Aorta (tissue), 5 donors: Measurements from ENCODE around the gene NPIPB9. TPM values are rescaled to one million over a fixed set of nuclear protein-coding genes. Genes with fewer than 3 reads are reported as not detected.
"Not testable (repeated sequence)": the region's sequence is repeated elsewhere in the genome, so short reads cannot be mapped to it uniquely, and the experiment has no call there.

Source experiments
- ATAC-seq: fragments of 200-7000 bp; cut with Tn5 transposase; one replicate; pipeline ENCODE4 v1.9.1; 2022; ENCODE audit warnings: moderate library complexity; ENCODE audit not compliant: low FRiP score
- DNase-seq, 2 donors: peaks; one replicate each; pipeline ENCODE4 v3.0.0-alpha.2; 2020
- H3K27ac ChIP-seq, 2 donors: one replicate each; pipeline ENCODE4 v1.5.1; 2013; ENCODE audit warnings: low read length in 2 of 2, mild to moderate bottlenecking in 2 of 2, moderate library complexity in 2 of 2, control low read depth in 1 of 2, inconsistent platforms in 1 of 2, low read depth in 1 of 2
- H3K27me3 ChIP-seq, 2 donors: one replicate each; pipeline ENCODE4 v1.6.1; 2013; ENCODE audit warnings: control low read depth in 1 of 2, low read length in 1 of 2, mild to moderate bottlenecking in 1 of 2, moderate library complexity in 1 of 2; ENCODE audit not compliant: insufficient read depth in 2 of 2, control insufficient read depth in 1 of 2
- H3K36me3 ChIP-seq, 2 donors: one replicate each; pipeline ENCODE4 v1.6.1; 2013; ENCODE audit warnings: control low read depth in 1 of 2, low read length in 1 of 2, mild to moderate bottlenecking in 1 of 2; ENCODE audit not compliant: insufficient read depth in 2 of 2, control insufficient read depth in 1 of 2
- H3K4me1 ChIP-seq, 2 donors: one replicate each; pipeline ENCODE4 v1.6.1; 2013; ENCODE audit warnings: low read length in 2 of 2, control low read depth in 1 of 2, mild to moderate bottlenecking in 1 of 2, moderate library complexity in 1 of 2; ENCODE audit not compliant: insufficient read depth in 2 of 2, control insufficient read depth in 1 of 2
- H3K4me3 ChIP-seq, 2 donors: one replicate each; pipeline ENCODE4 v1.5.1; 2013; ENCODE audit warnings: low read length in 2 of 2, control low read depth in 1 of 2, mild to moderate bottlenecking in 1 of 2
- H3K9me3 ChIP-seq: one replicate; pipeline ENCODE4 v1.6.1; 2013; ENCODE audit warnings: mild to moderate bottlenecking, low read length; ENCODE audit not compliant: control insufficient read depth
- WGBS, 2 donors: extraction: QIAGEN DNeasy Blood & Tissue Kit; methylation state at CpG; one replicate each; pipeline ENCODE4 v1.1.7; 2013; 5-methylcytosine and 5-hydroxymethylcytosine counted together
- intact Hi-C, 2 donors: fragments of 100-400 bp; cut with DNase I; formaldehyde crosslinking; loops; one replicate each; pipeline versions ENCODE4 v1.14.2 to v1.15.0; 2022
- long read RNA-seq, 2 donors: library from polyadenylated mRNA; unstranded; transcript quantifications; one replicate each; pipeline ENCODE4 v2.0.0, GENCODE V29; 2020 to 2021
- polyA plus RNA-seq, 2 donors: library from polyadenylated mRNA; stranded (reverse); fragments of 200-250 nt; gene quantifications; one replicate each; pipeline ENCODE4 v1.2.3, GENCODE V29; 2013
- total RNA-seq, 2 donors: library from RNA; stranded (reverse); fragmentation: NEBNext Ultra II Directional; extraction: Animal tissue kit (Norgen Biotek cat#: 25700); gene quantifications; one replicate each; pipeline ENCODE4 v1.2.1, GENCODE V29; 2021
- donor health status: healthy with polysubstance abuse.
- donor health status: Bipolar disorder and iron deficiency.
- donor health status: DM: no; HTN: no; CAD: no.
- donor health status: DM: no; HTN: no; CAD: no.
- donor health status: DM: yes; HTN: yes; CAD: no.

Gene NPIPB9
- total RNA-seq (1 to 10 TPM; 2.8 to 4.1 TPM), polyA plus RNA-seq (under 1 TPM in 1 of 2 donors, not detected in 1; 0.18 TPM)
- long read RNA-seq, donor 1 = 0 reads
- long read RNA-seq, donor 2 = 0 reads

DNA sequence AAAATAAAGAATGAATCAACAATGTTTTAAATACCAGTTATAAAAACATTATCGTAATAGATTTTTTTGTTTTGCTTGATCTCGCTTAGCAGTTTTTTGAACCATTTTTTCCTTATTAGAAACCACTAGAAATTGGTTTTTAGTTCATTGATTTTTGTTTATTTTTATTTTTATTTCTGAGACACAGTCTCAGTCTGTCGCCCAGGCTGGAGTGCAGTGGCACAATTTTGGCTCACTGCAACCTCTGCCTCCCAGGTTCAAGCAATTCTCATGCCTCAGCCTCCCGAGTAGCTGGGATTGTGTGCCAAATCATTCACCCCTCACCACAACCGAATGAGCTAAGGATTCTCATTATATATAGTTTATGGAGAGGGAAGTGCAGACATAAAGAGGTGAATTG, at the start of gene NPIPB9:
TSS of gene NPIPB9 (plus strand) at position 301 of the 400 bp plus-strand sequence.
- H3K27ac ChIP-seq, H3K9me3 ChIP-seq, H3K36me3 ChIP-seq, H3K27me3 ChIP-seq, H3K4me1 ChIP-seq, ATAC-seq, H3K4me3 ChIP-seq, intact Hi-C loops, DNase-seq: not testable (repeated sequence)
- no CpG with 5 or more reads among the region's 5 CpGs for WGBS, 2 donors

DNA sequence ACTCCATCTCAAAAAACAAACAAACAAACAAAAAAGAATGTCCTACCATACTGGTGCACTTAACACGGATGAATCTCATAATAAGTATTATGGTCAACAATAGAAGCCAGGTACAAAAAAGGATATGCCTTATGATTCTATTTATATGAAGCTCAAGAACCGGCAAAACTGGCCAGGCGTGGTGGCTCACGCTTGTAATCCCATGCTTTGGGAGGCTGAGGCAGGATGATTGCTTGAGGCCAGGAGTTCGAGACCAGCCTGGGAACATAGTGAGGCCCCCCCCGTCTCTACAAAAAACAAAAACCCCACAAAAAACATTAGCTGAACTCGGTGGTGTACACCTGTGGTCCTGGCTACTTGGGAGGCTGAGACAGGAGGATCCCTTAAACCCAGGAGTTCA, 47.3 kb upstream of the NPIPB9 start:
- H3K27me3 ChIP-seq, H3K4me1 ChIP-seq, H3K4me3 ChIP-seq, H3K27ac ChIP-seq, ATAC-seq, intact Hi-C loops, H3K9me3 ChIP-seq, H3K36me3 ChIP-seq: not testable (repeated sequence)
- DNase-seq = peak in 1 of 2 donors; percentile 52
- 79 to 83% methylated on average over 1 to 6 of the region's 7 CpGs for WGBS, 2 donors

DNA sequence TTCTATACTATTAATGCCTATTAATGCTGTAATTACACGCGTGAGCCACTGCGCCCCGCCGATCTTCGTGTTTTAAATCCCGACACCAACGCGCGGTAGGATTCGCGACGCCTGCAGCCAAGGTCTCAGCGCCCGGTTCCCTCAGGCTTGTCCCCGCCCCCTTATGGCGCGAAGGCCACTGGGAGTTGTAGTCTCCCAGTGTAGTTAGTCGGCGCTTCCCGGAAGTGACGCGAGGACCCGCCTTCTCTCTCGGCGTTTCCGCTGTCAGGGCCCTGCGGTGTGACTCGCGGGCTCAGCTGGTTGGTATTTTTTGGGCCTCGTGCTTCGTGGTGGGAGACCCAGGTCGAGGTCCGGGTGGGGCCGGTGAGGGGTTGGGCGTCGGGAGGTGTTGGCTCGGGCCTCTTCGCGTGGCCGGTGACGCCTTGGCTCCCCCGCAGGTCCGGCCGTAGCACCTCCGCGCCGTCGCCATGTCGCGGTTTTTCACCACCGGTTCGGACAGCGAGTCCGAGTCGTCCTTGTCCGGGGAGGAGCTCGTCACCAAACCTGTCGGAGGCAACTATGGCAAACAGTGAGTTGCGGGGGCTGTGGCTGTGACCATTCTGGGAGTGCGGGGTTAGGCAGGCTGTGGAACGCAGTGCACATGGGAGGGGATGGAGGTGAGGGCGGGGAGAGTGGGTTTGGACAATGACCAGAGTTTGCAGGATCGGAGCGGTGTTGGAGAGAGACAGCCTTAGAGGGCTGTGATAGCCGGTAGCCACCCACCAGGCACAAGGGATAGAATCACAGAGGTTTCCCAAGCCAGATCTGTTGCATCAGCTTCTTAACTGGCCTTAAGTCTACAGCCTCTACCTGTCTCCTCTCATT, 40.1 kb upstream of the NPIPB9 start, which contains the start of gene EIF3C:
TSS of gene EIF3C (plus strand) at position 245 of the 864 bp plus-strand sequence. CDS start at position 468, 223 bp downstream.
- H3K9me3 ChIP-seq, H3K27me3 ChIP-seq, intact Hi-C loops, DNase-seq, H3K36me3 ChIP-seq, H3K4me1 ChIP-seq, H3K27ac ChIP-seq, H3K4me3 ChIP-seq: not testable (repeated sequence)
- ATAC-seq = peak; percentile 100
- no CpG with 5 or more reads among the region's 66 CpGs for WGBS, 2 donors

DNA sequence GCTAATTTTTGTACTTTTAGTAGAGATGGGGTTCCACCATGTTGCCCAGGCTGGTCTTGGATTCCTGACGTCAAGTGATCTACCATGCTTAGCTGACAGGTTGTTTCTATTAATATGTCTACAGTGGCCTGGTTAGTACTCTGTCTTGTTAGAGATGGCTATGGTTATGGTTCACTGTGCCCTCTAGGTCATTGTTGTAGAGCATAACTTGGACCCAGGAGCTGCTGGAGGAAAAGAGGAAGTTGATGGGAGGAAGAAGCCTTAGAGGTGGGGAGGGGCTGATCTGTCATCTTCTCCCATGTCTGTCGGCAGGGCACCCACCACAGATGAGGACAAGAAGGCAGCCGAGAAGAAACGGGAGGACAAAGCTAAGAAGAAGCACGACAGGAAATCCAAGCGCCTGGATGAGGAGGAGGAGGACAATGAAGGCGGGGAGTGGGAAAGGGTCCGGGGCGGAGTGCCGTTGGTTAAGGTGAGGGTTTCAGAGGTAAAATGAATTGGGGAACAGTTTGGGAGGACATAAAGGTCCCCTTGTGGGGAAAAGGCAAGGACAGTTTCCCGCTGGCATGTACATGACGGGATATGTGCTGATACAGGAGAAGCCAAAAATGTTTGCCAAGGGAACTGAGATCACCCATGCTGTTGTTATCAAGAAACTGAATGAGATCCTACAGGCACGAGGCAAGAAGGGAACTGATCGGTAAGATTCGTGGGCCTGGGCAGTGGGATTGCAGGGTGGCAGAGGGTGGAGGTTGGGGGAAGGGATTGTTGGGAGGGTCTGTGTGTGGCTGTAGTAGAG, 28.5 kb upstream of the NPIPB9 start:
- WGBS, 2 donors = 84 to 96% methylated on average over 11 to 12 of the region's 15 CpGs
- intact Hi-C loops, H3K36me3 ChIP-seq, ATAC-seq, H3K4me3 ChIP-seq, H3K27me3 ChIP-seq, H3K9me3 ChIP-seq, H3K4me1 ChIP-seq, H3K27ac ChIP-seq: not testable (repeated sequence)
- peak; percentile 3 to 37 for DNase-seq

DNA sequence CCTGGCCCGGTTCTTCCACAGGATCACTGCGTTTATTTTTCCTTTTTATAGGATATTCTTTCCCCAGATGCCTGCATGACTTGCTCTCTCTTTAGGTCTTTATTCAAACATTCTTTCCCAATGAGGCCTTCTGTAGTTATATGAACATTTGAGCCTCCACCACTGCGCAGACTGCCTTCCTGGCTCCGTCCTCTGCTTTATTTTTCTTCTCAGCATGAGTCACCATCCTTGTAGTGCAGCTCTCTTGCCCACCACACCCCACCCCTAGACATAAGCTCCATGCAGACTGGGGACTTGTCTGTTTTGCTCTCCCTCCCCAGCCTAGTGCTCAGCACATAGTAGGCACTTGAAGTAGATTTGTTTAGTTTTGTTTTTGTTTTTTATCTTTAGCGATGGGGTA, 20.3 kb upstream of the NPIPB9 start:
- H3K36me3 ChIP-seq, intact Hi-C loops, H3K4me3 ChIP-seq, H3K27me3 ChIP-seq, DNase-seq, H3K27ac ChIP-seq, ATAC-seq, H3K4me1 ChIP-seq, H3K9me3 ChIP-seq: not testable (repeated sequence)
- no CpG with 5 or more reads among the region's 5 CpGs for WGBS, 2 donors

DNA sequence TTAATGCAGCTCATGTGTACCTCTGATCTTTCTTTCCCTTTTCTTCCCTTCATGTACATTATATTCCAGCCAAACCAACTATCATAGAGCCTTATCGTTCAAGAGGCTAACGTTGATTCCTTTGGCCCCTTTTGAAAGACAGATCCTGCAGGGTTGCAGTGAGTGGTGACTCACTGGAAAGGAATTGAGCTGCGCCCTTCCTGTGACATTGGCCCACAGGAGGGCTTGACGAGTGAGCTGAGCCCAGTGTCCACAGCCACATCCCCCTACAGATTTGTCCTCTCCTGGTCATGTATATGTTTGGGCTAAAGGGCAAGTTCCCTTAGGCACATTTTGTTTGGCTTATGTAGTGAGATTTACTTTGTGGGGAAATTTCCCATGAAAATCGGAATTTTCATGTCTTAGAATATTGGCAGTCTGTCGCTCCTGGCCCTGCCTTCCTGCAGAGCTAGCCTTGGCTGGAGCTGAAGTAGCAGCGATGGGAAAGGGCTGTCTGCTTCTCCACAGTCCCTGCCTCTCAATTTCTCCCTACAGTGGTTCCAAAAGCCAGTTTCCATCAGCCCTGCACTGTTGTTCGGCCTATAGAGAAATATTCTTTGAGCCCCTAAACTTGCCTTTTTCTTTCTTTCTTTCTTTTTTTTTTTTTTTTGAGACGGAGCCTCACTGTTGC, 19.0 kb upstream of the NPIPB9 start:
- WGBS, 2 donors = 44% methylated on average over 2 of the region's 9 CpGs; no CpG with 5 or more reads in 1 of the 2 donors
- H3K27ac ChIP-seq, DNase-seq, H3K4me3 ChIP-seq, intact Hi-C loops, H3K27me3 ChIP-seq, H3K9me3 ChIP-seq, H3K36me3 ChIP-seq, H3K4me1 ChIP-seq: not testable (repeated sequence)
- ATAC-seq = peak; percentile 59

DNA sequence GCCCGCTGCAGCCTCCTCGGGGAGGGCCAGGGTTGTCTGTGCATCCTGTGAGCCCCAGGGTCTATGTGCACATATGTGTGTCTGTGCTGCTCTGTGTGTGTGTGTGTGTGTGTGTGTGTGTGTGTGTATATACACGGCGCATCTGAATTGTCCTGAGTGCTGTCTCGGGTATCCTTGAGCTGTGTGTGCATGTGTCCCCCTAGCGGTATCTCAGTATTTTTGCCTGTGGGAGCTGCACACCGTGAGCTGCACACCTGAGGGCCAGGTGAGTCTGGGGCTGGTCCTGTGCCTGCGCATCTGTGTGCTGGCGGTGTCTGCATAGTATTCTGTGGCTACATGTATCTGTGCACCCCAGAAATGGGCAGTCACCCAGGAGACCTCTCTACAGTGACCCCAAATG, 11.8 kb upstream of the NPIPB9 start:
- DNase-seq, H3K27me3 ChIP-seq, H3K36me3 ChIP-seq, H3K4me1 ChIP-seq, ATAC-seq, intact Hi-C loops, H3K27ac ChIP-seq, H3K4me3 ChIP-seq, H3K9me3 ChIP-seq: not testable (repeated sequence)
- WGBS, 2 donors = 10 to 24% methylated on average over 2 to 6 of the region's 9 CpGs

DNA sequence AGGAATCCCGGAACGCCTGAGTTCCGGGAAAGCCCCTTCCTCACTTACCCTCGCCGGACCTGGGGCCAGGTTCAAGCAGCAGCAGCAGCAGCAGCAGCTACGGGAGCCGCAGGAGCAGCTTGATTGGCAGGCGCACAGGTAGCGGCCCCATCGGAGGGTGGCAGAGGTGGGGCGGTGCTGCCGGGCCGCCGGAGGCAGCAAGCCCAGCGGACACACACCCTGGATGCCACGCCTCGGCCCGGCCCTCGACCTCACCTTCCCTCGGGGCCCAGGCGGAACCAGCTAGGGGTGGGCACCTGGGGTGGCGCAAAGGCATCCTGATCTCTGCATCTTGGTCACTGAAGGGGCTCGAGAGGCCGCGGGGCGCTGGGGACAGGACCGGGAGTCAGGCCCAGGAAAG, 11.0 kb upstream of the NPIPB9 start:
- WGBS, 2 donors = 0 to 1% methylated on average over 5 to 20 of the region's 27 CpGs
- ATAC-seq, H3K36me3 ChIP-seq, H3K4me1 ChIP-seq, H3K27me3 ChIP-seq, H3K9me3 ChIP-seq, intact Hi-C loops, H3K4me3 ChIP-seq, H3K27ac ChIP-seq: not testable (repeated sequence)
- DNase-seq = peak in 1 of 2 donors; percentile 33
